ENCODE data around the gene DCHS2.

GRCh38 chr4:154489558-154490233 is 1.9 kb downstream of the DCHS2 start:
- TF ChIP-seq CTCF (conservative IDR thresholded peaks at IDR 0.05; ENCODE audit: low read length): no peak
- TF ChIP-seq EZH2phosphoT487 (IDR thresholded peaks at IDR 0.05; ENCODE audit: borderline replicate concordance, low read depth, low read length): no peak

Measured in OCI-LY7 (cell line).